Activated CD4-positive, alpha-beta T cell treated with anti-CD3 and anti-CD28 coated beads, Interleukin-2, Interleukin-6, amounts not matched to agents 100 ng/mL and 50 ng/mL, durations not matched to agents 16 hours and 8 hours (primary cell): Measurements from ENCODE around the gene CALD1.

Source experiments
- DNase-seq: peaks from one replicate; pipeline ENCODE4 v3.0.0-alpha.2; 2020

CALD1 gene, protein sequence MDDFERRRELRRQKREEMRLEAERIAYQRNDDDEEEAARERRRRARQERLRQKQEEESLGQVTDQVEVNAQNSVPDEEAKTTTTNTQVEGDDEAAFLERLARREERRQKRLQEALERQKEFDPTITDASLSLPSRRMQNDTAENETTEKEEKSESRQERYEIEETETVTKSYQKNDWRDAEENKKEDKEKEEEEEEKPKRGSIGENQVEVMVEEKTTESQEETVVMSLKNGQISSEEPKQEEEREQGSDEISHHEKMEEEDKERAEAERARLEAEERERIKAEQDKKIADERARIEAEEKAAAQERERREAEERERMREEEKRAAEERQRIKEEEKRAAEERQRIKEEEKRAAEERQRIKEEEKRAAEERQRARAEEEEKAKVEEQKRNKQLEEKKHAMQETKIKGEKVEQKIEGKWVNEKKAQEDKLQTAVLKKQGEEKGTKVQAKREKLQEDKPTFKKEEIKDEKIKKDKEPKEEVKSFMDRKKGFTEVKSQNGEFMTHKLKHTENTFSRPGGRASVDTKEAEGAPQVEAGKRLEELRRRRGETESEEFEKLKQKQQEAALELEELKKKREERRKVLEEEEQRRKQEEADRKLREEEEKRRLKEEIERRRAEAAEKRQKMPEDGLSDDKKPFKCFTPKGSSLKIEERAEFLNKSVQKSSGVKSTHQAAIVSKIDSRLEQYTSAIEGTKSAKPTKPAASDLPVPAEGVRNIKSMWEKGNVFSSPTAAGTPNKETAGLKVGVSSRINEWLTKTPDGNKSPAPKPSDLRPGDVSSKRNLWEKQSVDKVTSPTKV

GRCh38 chr7:134778941-134779740 lies at the start of gene CALD1:
Gene CALD1 (plus strand): TSS chr7:134779634. CDS start chr7:134867734, 88,100 bp downstream.
- no peak for DNase-seq

- DNase-seq: no peak
Measured at GRCh38 chr7:134729895-134730294, 49.5 kb upstream of the CALD1 start.

- DNase-seq: no peak
Measured at GRCh38 chr7:134730411-134730829, 49.0 kb upstream of the CALD1 start.

- DNase-seq: peak; percentile 36
Measured at GRCh38 chr7:134731616-134732015, 47.8 kb upstream of the CALD1 start.

- no peak for DNase-seq
Measured at GRCh38 chr7:134732728-134733127, 46.7 kb upstream of the CALD1 start.

DNA sequence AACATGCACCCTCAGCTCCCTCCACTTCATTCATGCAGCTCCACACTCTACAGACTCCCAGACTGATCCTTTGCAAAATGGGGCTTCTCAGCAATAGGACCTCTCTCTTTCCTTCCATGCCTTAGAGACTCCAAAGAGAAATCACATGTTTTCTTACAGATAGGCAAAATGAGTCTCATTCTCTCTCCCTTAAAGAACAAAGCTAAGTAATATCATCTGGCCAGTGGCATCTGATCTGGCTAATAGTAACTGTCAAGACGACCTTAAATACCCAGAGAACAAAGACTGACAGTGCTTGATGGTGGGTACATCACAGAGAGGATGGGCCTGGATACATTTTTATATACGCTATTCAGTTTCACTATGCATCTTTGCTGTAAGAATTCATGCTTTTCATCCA lies 43.1 kb upstream of the CALD1 start:
- DNase-seq: no peak

DNA sequence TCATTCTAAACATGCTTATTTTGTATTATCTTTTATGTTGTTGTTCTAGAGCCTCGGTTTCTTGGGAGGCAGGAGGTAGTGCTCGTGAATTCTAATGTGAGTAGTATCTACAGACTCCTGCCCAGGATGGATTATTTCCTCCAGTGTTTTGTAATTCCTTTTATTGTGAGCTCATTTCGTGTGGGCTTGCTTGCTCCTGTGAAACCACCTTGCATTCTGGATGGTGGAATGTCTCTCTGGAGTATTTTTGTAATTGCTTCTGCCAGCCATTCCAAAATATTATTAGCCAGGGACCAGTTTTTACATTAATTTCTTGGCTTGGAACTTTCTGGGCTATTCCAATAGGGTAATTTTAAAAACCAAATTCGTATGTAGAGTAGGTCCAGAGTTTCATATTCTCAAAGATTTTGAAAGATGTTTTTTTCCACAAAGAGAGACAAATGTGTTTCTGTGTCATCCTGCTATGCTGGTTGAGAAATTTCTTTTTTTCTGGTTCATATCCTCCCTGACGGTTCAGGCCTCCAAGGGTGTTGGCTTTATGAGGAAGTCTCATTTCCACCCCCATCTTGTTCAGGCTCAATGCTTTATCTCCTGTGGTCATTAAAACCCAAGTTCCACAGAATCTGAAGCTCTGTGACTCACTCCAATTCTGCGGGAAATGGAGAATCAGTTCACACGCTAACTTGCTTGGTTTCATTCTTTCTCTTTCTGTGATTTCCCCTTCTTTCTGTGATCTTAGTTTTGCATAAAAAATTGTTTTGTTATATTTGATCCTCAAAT lies 41.7 kb upstream of the CALD1 start:
- DNase-seq: peak; percentile 87

- no peak for DNase-seq
Measured at GRCh38 chr7:134739362-134739761, 40.1 kb upstream of the CALD1 start.

- no peak for DNase-seq
Measured at GRCh38 chr7:134740376-134740775, 39.1 kb upstream of the CALD1 start.

DNA sequence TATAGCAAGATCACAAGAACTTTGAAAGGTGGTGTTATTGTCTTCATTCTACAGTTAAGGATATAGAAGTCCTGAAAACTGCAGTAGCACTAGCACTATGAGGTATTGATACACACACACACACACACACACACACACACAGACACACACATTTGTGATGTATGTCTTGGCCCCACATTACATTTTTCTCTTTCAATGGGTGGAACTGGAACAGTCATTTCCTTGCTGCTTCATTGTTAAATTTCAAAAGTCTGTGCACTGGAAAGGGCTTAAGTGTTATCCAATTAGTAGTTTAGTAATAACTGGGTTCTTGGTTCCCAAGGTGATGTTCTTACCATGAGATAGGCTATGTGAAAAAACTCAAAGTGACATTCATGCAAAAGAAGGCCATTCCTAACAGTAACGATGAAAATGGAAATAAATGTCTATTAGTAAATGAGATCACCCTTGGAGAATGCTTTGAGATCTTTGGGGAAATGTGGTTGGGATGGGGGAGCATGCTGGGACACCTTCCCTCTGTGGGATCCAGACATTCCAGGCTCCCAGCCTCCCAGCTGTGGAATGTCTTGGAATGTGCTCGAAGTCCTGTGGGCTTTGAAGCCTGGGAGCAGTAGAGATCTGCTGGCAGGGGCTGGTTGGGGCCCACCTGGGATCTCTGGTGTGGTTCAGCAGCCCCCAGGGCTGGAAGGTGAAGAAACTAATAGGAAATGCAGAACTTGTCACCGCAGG lies 37.4 kb upstream of the CALD1 start:
- no peak for DNase-seq

DNA sequence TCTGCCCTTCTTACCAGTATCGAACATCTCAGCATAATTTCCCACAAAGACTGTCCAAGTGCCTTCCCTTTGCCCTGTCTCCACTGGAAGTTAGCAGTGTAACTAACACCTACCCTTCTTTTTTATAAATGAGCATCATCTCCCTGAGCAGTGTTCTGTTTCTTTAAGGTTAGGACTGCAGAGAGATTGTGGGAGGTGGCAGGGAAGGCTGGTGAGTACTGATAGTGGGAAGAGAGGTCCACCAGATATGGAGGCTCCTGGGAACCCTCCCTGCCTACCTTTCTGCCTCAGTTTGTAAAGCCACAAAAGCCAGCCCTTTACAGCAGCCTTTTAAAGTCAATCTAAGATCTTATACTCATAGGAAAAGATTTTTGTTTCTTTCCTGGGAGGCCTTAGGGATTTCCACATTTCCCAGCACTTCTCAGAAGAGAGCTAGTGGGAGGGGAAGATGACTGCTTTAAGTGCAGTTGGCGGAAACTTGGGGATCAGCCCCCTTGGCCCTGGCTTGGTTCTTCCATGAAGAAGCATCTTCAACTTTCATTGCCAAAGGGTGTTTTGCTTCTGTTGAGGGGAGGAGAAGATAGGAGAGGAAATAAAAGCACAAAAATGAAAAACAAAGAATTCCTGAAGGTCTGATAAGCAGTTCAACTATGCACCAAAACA lies 36.6 kb upstream of the CALD1 start:
- DNase-seq: no peak

DNA sequence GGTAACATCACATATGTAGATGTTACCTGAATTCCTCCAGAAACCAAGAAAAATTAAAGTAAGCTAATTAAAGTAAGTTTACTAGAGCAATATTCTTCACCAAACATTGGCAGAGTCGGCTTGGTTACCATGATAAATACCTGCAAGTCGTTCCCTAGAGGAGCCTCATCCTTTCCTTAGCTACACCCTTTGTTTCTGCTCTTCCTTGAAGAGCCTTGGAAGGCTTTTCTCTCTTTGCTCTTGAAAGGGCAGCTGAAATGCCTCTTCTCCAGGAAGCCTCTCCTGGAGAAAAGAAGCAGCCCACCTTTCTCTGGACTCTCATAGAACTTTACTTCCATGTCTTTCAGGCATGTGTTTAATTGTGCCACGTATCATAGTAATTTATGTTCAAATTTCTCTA lies 34.9 kb upstream of the CALD1 start:
- DNase-seq: no peak

- no peak for DNase-seq
Measured at GRCh38 chr7:134747326-134747725, 32.1 kb upstream of the CALD1 start.

DNA sequence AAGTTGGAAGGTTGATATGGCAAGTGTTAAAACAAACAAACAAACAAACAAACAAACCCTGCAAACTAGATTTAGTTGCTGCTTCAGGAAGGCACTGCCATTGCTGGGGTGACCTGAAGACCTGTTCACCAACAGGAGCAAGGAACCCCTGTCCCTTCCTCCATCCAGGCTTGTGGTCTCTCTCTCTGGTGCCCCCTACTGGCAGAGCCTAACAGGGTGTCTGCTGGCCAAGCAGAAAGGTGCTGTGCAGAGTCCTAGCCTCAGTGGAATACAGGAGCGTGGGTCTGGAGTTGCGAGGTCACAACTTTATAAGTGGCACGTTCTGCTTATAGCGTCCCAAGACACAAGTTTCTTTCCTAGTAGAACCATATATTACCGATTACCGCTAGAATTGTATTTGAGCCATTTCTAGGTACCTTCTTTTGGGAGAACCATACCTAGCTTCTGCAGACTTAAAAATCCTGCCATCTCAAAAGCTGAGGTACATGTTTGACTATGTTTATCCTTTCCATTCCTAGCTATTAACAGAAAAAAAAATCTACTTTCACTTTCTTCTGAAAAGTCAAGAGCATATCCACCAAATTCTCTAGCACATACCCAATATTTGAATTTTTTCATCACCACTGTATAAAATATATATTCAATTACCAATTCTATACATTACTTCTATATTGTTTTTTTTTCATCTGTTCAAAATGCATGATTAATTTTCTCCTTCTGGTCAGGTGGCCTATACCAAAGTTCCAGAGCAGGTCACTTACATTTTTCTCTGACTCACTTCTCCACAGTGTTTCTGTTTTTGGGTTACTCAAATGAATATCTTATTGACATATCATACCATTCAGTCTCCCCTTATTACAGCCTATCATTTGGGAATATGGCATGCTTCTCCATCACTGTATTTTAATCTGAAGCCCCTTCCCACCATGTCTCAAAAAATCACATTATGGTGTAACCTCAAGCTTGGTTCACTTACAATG lies 29.1 kb upstream of the CALD1 start:
- peak; percentile 76 for DNase-seq

GRCh38 chr7:134752006-134752760 lies 27.3 kb upstream of the CALD1 start:
- no peak for DNase-seq

GRCh38 chr7:134755422-134756022 lies 23.9 kb upstream of the CALD1 start:
- peak; percentile 64 for DNase-seq

- DNase-seq: no peak
Measured at GRCh38 chr7:134757938-134758337, 21.5 kb upstream of the CALD1 start.

DNA sequence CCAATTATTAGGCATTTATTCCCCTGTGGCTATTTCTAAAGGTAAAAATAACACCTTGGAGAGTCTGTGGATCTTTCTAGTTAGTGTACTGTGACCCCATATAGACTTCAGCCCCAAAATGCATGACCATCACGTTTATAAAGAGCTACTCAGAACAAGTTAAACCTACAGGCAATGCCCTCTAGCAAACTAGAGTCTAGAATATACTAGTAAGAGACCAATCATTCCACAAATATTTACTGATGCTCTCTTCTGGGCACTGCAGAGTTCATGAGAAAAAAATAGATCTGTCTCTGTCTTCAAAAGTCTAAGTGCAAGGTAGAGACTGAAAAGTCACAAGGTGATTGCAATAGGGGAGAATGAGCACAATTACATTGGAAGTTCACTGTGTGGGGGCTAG lies 20.5 kb upstream of the CALD1 start:
- no peak for DNase-seq

DNA sequence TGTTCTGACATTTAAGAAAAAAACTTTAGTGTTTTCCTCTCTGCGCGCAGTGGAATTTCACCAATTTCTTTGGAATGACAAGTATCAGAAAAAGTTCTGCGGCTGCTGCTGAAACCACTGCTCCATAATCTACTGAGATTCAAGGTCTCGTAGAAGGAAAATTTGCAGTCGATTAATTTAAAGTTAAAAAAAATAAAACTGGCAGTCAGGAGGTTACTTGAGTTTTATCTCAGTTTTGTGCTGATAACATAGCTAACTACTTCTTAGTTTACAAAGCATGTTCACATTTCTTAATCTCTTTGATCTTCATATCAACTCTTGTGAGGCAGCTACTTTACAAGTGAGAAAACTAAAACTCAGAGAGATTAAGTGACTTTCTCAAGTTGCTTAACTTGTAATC lies 18.2 kb upstream of the CALD1 start:
- no peak for DNase-seq
